Measurements from ENCODE around the gene CPNE8. TPM values are rescaled to one million over a fixed set of nuclear protein-coding genes. Genes with fewer than 3 reads are reported as not detected.

The CPNE8 gene
- total and polyA plus RNA-seq, 4 donors, result 5.8 to 40.2 (median 20.3) TPM

- ATAC-seq (ENCODE audit: low FRiP score), result no peak
- Histone ChIP-seq H3K9me3 (ENCODE audit: control insufficient read depth, low read length) (no peaks in the 10 kb centered on the region), H3K4me3 (ENCODE audit: low read length in 2 of 2) (no peak overlapping the region), H3K4me1 (ENCODE audit: control insufficient read depth in 1 of 2, insufficient read depth in 2 of 2, low read length in 2 of 2) (no peaks in the 10 kb centered on the region), H3K27ac (ENCODE audit: low read depth in 1 of 2, low read length in 2 of 2) (no peak overlapping the region), H3K27me3 (ENCODE audit: control insufficient read depth in 1 of 2, insufficient read depth in 2 of 2, low read length in 1 of 2) (no peaks in the 10 kb centered on the region), H3K36me3 (ENCODE audit: control insufficient read depth in 1 of 2, insufficient read depth in 2 of 2, low read length in 1 of 2) (peaks cover 0 to 2% of the 10 kb centered on the region in 2 donors)
- no peak for DNase-seq
- intact Hi-C loops (cut with DNase I), result no loop called here
- WGBS, 2 donors, result 90 to 91% methylated on average over 6 of the region's 6 CpGs
These were observed 81.7 kb downstream of the CPNE8 start for GRCh38 chr12:38823738-38824137.

GRCh38 chr12:38823314-38823713 is 82.1 kb downstream of the CPNE8 start:
- DNase-seq (no peak), ATAC-seq (ENCODE audit: low FRiP score) (no peak)
- Histone ChIP-seq H3K27ac (ENCODE audit: low read depth in 1 of 2, low read length in 2 of 2) (no peak overlapping the region), H3K4me1 (ENCODE audit: control insufficient read depth in 1 of 2, insufficient read depth in 2 of 2, low read length in 2 of 2) (no peaks in the 10 kb centered on the region), H3K36me3 (ENCODE audit: control insufficient read depth in 1 of 2, insufficient read depth in 2 of 2, low read length in 1 of 2) (peaks cover 0 to 2% of the 10 kb centered on the region in 2 donors), H3K9me3 (ENCODE audit: control insufficient read depth, low read length) (no peaks in the 10 kb centered on the region), H3K4me3 (ENCODE audit: low read length in 2 of 2) (no peak overlapping the region), H3K27me3 (ENCODE audit: control insufficient read depth in 1 of 2, insufficient read depth in 2 of 2, low read length in 1 of 2) (no peaks in the 10 kb centered on the region)
- WGBS, 2 donors, result 62 to 67% methylated on average over 2 of the region's 2 CpGs
- intact Hi-C loops (cut with DNase I), result no loop called here

- 94 to 95% methylated on average over 3 of the region's 3 CpGs for WGBS, 2 donors
- Histone ChIP-seq H3K27me3 (ENCODE audit: control insufficient read depth in 1 of 2, insufficient read depth in 2 of 2, low read length in 1 of 2) (no peaks in the 10 kb centered on the region), H3K36me3 (ENCODE audit: control insufficient read depth in 1 of 2, insufficient read depth in 2 of 2, low read length in 1 of 2) (no peaks in the 10 kb centered on the region), H3K4me3 (ENCODE audit: low read length in 2 of 2) (no peak overlapping the region), H3K27ac (ENCODE audit: low read depth in 1 of 2, low read length in 2 of 2) (no peak overlapping the region), H3K4me1 (ENCODE audit: control insufficient read depth in 1 of 2, insufficient read depth in 2 of 2, low read length in 2 of 2) (no peaks in the 10 kb centered on the region), H3K9me3 (ENCODE audit: control insufficient read depth, low read length) (no peaks in the 10 kb centered on the region)
- DNase-seq (no peak), ATAC-seq (ENCODE audit: low FRiP score) (no peak)
- intact Hi-C loops (cut with DNase I), result no loop called here
These were observed 87.4 kb downstream of the CPNE8 start for GRCh38 chr12:38817942-38818341.

GRCh38 chr12:38813923-38814322 is 91.5 kb downstream of the CPNE8 start:
- no peak for DNase-seq
- no peak for ATAC-seq (ENCODE audit: low FRiP score)
- Histone ChIP-seq H3K36me3 (ENCODE audit: control insufficient read depth in 1 of 2, insufficient read depth in 2 of 2, low read length in 1 of 2) (no peaks in the 10 kb centered on the region), H3K4me1 (ENCODE audit: control insufficient read depth in 1 of 2, insufficient read depth in 2 of 2, low read length in 2 of 2) (peaks cover 0 to 1% of the 10 kb centered on the region in 2 donors), H3K4me3 (ENCODE audit: low read length in 2 of 2) (no peak overlapping the region), H3K27ac (ENCODE audit: low read depth in 1 of 2, low read length in 2 of 2) (no peak overlapping the region), H3K9me3 (ENCODE audit: control insufficient read depth, low read length) (no peaks in the 10 kb centered on the region), H3K27me3 (ENCODE audit: control insufficient read depth in 1 of 2, insufficient read depth in 2 of 2, low read length in 1 of 2) (no peaks in the 10 kb centered on the region)
- intact Hi-C loops (cut with DNase I), result no loop called here
- 74 to 89% methylated on average over 3 of the region's 3 CpGs for WGBS, 2 donors

- Histone ChIP-seq H3K36me3 (ENCODE audit: control insufficient read depth in 1 of 2, insufficient read depth in 2 of 2, low read length in 1 of 2) (no peaks in the 10 kb centered on the region), H3K27me3 (ENCODE audit: control insufficient read depth in 1 of 2, insufficient read depth in 2 of 2, low read length in 1 of 2) (no peaks in the 10 kb centered on the region), H3K27ac (ENCODE audit: low read depth in 1 of 2, low read length in 2 of 2) (no peak overlapping the region), H3K4me3 (ENCODE audit: low read length in 2 of 2) (no peak overlapping the region), H3K9me3 (ENCODE audit: control insufficient read depth, low read length) (no peaks in the 10 kb centered on the region), H3K4me1 (ENCODE audit: control insufficient read depth in 1 of 2, insufficient read depth in 2 of 2, low read length in 2 of 2) (peaks cover 0 to 1% of the 10 kb centered on the region in 2 donors)
- ATAC-seq (ENCODE audit: low FRiP score) (no peak), DNase-seq (no peak)
- WGBS, 2 donors, result 68 to 87% methylated on average over 2 of the region's 2 CpGs
- intact Hi-C loops (cut with DNase I), result no loop called here
These were observed 93.5 kb downstream of the CPNE8 start for GRCh38 chr12:38811814-38812356.

- H3K4me1 ChIP-seq (ENCODE audit: control insufficient read depth in 1 of 2, insufficient read depth in 2 of 2, low read length in 2 of 2), result peaks cover 0 to 1% of the 10 kb centered on the region in 2 donors
- no peak for ATAC-seq (ENCODE audit: low FRiP score)
- no peaks in the 10 kb centered on the region for H3K36me3 ChIP-seq (ENCODE audit: control insufficient read depth in 1 of 2, insufficient read depth in 2 of 2, low read length in 1 of 2)
- H3K27ac ChIP-seq (ENCODE audit: low read depth in 1 of 2, low read length in 2 of 2), result no peak overlapping the region
- no peaks in the 10 kb centered on the region for H3K27me3 ChIP-seq (ENCODE audit: control insufficient read depth in 1 of 2, insufficient read depth in 2 of 2, low read length in 1 of 2)
- no peaks in the 10 kb centered on the region for H3K9me3 ChIP-seq (ENCODE audit: control insufficient read depth, low read length)
- DNase-seq, result no peak
- H3K4me3 ChIP-seq (ENCODE audit: low read length in 2 of 2), result no peak overlapping the region
- intact Hi-C loops (cut with DNase I), result no loop called here
These were observed 95.6 kb downstream of the CPNE8 start for GRCh38 chr12:38809832-38810231.

GRCh38 chr12:38788106-38788505 is 117.3 kb downstream of the CPNE8 start:
- H3K4me1 ChIP-seq (ENCODE audit: control insufficient read depth in 1 of 2, insufficient read depth in 2 of 2, low read length in 2 of 2), result no peaks in the 10 kb centered on the region
- intact Hi-C loops (cut with DNase I), result no loop called here
- no peak overlapping the region for H3K4me3 ChIP-seq (ENCODE audit: low read length in 2 of 2)
- H3K9me3 ChIP-seq (ENCODE audit: control insufficient read depth, low read length), result no peaks in the 10 kb centered on the region
- WGBS, 2 donors, result 93 to 100% methylated on average over 1 of the region's 1 CpG
- no peak for DNase-seq
- no peaks in the 10 kb centered on the region for H3K36me3 ChIP-seq (ENCODE audit: control insufficient read depth in 1 of 2, insufficient read depth in 2 of 2, low read length in 1 of 2)
- no peak overlapping the region for H3K27ac ChIP-seq (ENCODE audit: low read depth in 1 of 2, low read length in 2 of 2)
- no peaks in the 10 kb centered on the region for H3K27me3 ChIP-seq (ENCODE audit: control insufficient read depth in 1 of 2, insufficient read depth in 2 of 2, low read length in 1 of 2)
- no peak for ATAC-seq (ENCODE audit: low FRiP score)

- H3K27ac ChIP-seq (ENCODE audit: low read depth in 1 of 2, low read length in 2 of 2), result no peak overlapping the region
- intact Hi-C loops (cut with DNase I), result no loop called here
- H3K27me3 ChIP-seq (ENCODE audit: control insufficient read depth in 1 of 2, insufficient read depth in 2 of 2, low read length in 1 of 2), result no peaks in the 10 kb centered on the region
- no peak overlapping the region for H3K4me3 ChIP-seq (ENCODE audit: low read length in 2 of 2)
- 74 to 78% methylated on average over 1 of the region's 1 CpG for WGBS, 2 donors
- no peak for DNase-seq
- no peaks in the 10 kb centered on the region for H3K36me3 ChIP-seq (ENCODE audit: control insufficient read depth in 1 of 2, insufficient read depth in 2 of 2, low read length in 1 of 2)
- no peaks in the 10 kb centered on the region for H3K9me3 ChIP-seq (ENCODE audit: control insufficient read depth, low read length)
- no peaks in the 10 kb centered on the region for H3K4me1 ChIP-seq (ENCODE audit: control insufficient read depth in 1 of 2, insufficient read depth in 2 of 2, low read length in 2 of 2)
- no peak for ATAC-seq (ENCODE audit: low FRiP score)
These were observed 120.0 kb downstream of the CPNE8 start for GRCh38 chr12:38785381-38785780.

- Histone ChIP-seq H3K27me3 (ENCODE audit: control insufficient read depth in 1 of 2, insufficient read depth in 2 of 2, low read length in 1 of 2) (no peaks in the 10 kb centered on the region), H3K36me3 (ENCODE audit: control insufficient read depth in 1 of 2, insufficient read depth in 2 of 2, low read length in 1 of 2) (no peaks in the 10 kb centered on the region), H3K4me1 (ENCODE audit: control insufficient read depth in 1 of 2, insufficient read depth in 2 of 2, low read length in 2 of 2) (no peaks in the 10 kb centered on the region), H3K27ac (ENCODE audit: low read depth in 1 of 2, low read length in 2 of 2) (no peak overlapping the region), H3K4me3 (ENCODE audit: low read length in 2 of 2) (no peak overlapping the region), H3K9me3 (ENCODE audit: control insufficient read depth, low read length) (no peaks in the 10 kb centered on the region)
- ATAC-seq (ENCODE audit: low FRiP score), result no peak
- WGBS, 2 donors, result 87 to 90% methylated on average over 2 of the region's 2 CpGs
- intact Hi-C loops (cut with DNase I), result no loop called here
- DNase-seq, result no peak
These were observed 122.1 kb downstream of the CPNE8 start for GRCh38 chr12:38783304-38783703.
